GM12891 (cell line): Measurements from ENCODE around the gene CMSS1.

ENCODE experiments used
- DNase-seq: peaks from one replicate; pipeline ENCODE4 v3.0.0; 2011; ENCODE audit warnings: low spot score; ENCODE audit not compliant: insufficient read length
- FAIRE-seq: peaks from 2 replicates; lab custom pipeline; 2011; peaks lifted over from hg19 to GRCh38; lab: Jason Lieb, UNC
- PAX5 ChIP-seq: IDR thresholded peaks from 2 replicates; pipeline ENCODE4 v1.6.1; 2011; ENCODE audit warnings: low read length, moderate library complexity, mild to moderate bottlenecking; ENCODE audit not compliant: insufficient read depth, severe bottlenecking
- POLR2A ChIP-seq: IDR thresholded peaks from 2 replicates; pipeline ENCODE4 v1.6.1; 2011; ENCODE audit warnings: low read depth, low read length, control low read depth
- POLR2AphosphoS5 ChIP-seq: IDR thresholded peaks from 2 replicates; pipeline ENCODE4 v1.6.1; 2011; ENCODE audit warnings: low read depth, low read length, control low read depth
- POU2F2 ChIP-seq: IDR thresholded peaks from 2 replicates; pipeline ENCODE4 v1.6.1; 2011; ENCODE audit warnings: low read depth, mild to moderate bottlenecking, control low read depth, low read length, moderate library complexity
- SPI1 ChIP-seq: IDR thresholded peaks from 2 replicates; pipeline ENCODE4 v1.6.1; 2011; ENCODE audit warnings: low read depth, low read length, control low read depth
- TAF1 ChIP-seq: IDR thresholded peaks from 2 replicates; pipeline ENCODE4 v1.6.1; 2011; ENCODE audit warnings: low read depth, low read length, control low read depth

CMSS1 gene

GRCh38 chr3:100179692-100180349, 362.2 kb downstream of the CMSS1 start:
- no peak for TF ChIP-seq POLR2A
- no peak for TF ChIP-seq SPI1
- TF ChIP-seq POLR2AphosphoS5, result no peak
- no peak for TF ChIP-seq PAX5
- no peak for TF ChIP-seq POU2F2
- no peak for TF ChIP-seq TAF1
- DNase-seq, result no peak
- no peak for FAIRE-seq

DNA sequence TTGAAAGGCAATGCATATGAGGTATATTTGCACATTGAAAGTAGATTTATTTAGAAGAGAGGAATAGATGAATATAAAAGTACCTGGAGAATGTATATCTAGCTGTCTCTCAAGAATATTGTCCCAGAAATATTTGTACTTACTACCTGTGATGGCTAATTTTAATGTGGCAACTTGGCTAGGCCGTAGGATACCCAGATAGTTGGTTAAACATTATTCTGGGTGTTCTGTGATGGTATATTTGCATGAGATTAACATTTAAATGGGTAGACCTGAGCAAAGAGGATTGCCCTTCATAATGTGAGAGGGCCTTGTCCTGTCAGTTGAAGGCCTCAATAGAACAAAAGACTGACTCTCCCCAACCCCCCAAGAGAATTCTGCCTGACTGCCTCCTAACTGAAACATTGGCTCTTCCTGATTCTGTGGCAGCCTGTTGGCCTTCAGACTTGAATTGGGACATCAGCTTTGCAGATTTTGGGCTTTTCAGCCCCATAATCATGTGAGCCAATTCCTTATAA, 366.0 kb downstream of the CMSS1 start:
- no peak for DNase-seq
- TF ChIP-seq SPI1 (no peak), POLR2AphosphoS5 (no peak), POU2F2 (no peak), PAX5 (no peak), TAF1 (no peak), POLR2A (no peak)
- no peak for FAIRE-seq

DNA sequence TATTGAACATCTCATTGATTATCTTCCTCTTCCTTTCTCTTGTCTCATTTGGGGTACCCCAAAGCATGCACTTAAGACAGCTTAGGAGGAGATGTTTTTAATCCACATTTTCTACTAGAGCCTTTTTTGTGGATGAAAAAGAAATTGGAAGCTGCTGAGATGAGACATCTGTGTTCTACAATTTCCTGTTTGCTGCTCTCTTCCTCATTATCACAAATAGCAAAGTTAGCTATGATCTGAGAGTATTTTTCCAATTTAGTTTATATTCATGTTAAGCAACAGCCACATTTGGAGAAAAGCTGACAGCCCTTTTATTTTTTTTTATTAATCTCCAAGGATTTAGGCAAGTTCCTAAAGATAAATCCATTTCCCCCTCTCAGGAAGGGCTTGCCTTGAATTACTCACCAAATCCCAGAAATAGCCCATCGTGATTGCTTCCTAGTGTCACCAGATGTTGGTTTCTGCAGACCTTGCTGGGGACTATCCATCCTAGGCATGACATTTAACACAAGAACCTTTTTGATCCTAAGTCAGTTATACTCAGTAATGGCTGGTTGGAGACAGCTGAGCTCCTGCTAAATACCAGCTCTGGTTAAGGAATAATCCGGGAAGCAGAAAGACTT, 367.4 kb downstream of the CMSS1 start:
- DNase-seq (no peak), FAIRE-seq (no peak)
- TF ChIP-seq PAX5 (no peak), POLR2A (no peak), TAF1 (no peak), POLR2AphosphoS5 (no peak), SPI1 (no peak), POU2F2 (no peak)

DNA sequence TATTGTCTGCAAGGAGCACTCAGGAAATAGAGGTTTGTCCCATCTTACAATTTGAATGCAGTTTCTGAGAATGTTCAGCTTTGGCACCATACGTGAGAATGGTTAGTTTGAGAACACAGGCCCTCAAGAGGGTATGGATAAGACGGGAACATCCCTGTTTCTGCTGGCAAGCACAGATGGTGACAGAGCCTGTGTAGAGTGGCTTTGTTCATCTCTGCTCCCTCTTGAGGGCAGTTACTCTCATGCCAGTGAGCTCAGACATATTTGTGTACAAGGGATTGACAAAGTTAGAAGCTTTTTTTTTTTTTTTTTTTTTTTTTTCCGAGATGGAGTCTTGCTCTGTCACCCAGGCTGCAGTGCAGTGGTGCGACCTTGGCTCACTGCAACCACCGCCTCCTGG, 368.2 kb downstream of the CMSS1 start:
- no peak for DNase-seq
- no peak for FAIRE-seq
- no peak for TF ChIP-seq POLR2AphosphoS5
- TF ChIP-seq TAF1, result no peak
- no peak for TF ChIP-seq SPI1
- TF ChIP-seq PAX5, result no peak
- TF ChIP-seq POU2F2, result no peak
- TF ChIP-seq POLR2A, result no peak

- FAIRE-seq (no peak), DNase-seq (no peak)
- TF ChIP-seq POLR2AphosphoS5, result no peak
- TF ChIP-seq PAX5, result no peak
- no peak for TF ChIP-seq SPI1
- TF ChIP-seq POU2F2, result no peak
- no peak for TF ChIP-seq TAF1
- no peak for TF ChIP-seq POLR2A
These were observed 371.8 kb downstream of the CMSS1 start for GRCh38 chr3:100189444-100189964.

DNA sequence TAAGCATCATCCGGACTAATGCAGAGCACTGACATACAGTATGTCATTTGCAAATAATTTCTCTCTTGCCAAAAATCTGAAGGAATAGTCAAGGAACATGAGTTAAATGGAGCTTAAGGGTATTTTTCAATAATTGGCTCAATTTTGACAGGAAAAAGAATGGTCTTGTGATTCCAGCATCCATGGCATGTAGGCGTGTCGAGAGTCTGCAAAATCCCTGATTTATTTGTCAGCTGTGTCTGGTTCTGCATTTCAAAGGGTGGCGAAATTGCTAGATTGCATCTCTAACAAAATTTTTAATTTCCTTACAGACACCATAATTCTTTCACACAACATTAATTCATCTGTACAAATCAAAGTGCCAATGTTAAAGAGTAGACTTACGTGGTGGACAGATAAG, 377.7 kb downstream of the CMSS1 start:
- DNase-seq (no peak), FAIRE-seq (no peak)
- TF ChIP-seq POLR2A (no peak), POLR2AphosphoS5 (no peak), PAX5 (no peak), SPI1 (no peak), TAF1 (no peak), POU2F2 (no peak)

DNA sequence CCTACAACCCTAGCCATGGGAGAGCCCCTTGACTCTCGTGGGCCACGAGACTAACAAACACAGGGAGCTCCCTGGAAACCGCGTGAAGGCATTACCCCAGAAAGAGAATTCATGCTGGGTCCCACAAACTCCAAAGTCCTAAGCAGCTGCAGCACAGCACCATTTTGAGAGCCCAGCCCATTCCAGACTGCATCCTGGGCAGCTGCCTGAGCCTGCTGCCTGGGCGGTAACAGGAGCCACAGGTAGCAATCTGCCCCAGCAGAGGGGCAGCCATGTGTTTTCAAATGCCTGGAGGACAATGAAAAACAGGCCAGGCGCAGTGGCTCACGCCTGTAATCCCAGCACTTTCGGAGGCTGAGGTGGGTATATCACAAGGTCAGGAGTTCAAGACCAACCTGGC, 380.2 kb downstream of the CMSS1 start:
- TF ChIP-seq PAX5 (no peak), POLR2AphosphoS5 (no peak), POU2F2 (no peak), SPI1 (no peak), POLR2A (no peak), TAF1 (no peak)
- DNase-seq, result no peak
- FAIRE-seq, result no peak

- DNase-seq, result no peak
- TF ChIP-seq TAF1 (no peak), SPI1 (no peak), POU2F2 (no peak), PAX5 (no peak), POLR2A (no peak), POLR2AphosphoS5 (no peak)
- no peak for FAIRE-seq
These were observed 381.1 kb downstream of the CMSS1 start for GRCh38 chr3:100198579-100199269.

GRCh38 chr3:100205171-100205570, 387.5 kb downstream of the CMSS1 start:
- FAIRE-seq (no peak), DNase-seq (no peak)
- no peak for TF ChIP-seq SPI1

DNA sequence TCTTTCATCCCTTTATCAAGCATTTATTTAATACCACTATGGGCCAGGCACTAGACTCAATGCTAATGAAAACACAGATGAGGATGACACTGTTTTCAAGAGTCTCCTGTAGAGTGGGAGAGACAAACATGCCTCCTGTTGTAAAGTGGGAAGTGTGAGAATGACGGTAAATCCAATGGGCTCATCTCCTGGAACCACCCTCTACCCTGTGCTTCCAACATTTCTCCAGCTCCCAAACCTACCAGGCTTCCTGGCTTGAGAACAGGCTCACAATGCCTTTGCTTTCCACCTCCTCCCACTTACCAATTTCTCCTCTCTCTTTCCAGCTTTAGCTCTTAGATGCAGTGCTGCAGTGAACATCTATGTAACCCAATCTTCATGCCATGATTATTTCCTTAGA, 389.0 kb downstream of the CMSS1 start:
- DNase-seq (no peak), FAIRE-seq (no peak)
- no peak for TF ChIP-seq PAX5
- no peak for TF ChIP-seq POLR2AphosphoS5
- TF ChIP-seq TAF1, result no peak
- no peak for TF ChIP-seq SPI1
- TF ChIP-seq POLR2A, result no peak
- no peak for TF ChIP-seq POU2F2
